ENCODE measurements around the gene CEMIP.

The CEMIP gene

DNA sequence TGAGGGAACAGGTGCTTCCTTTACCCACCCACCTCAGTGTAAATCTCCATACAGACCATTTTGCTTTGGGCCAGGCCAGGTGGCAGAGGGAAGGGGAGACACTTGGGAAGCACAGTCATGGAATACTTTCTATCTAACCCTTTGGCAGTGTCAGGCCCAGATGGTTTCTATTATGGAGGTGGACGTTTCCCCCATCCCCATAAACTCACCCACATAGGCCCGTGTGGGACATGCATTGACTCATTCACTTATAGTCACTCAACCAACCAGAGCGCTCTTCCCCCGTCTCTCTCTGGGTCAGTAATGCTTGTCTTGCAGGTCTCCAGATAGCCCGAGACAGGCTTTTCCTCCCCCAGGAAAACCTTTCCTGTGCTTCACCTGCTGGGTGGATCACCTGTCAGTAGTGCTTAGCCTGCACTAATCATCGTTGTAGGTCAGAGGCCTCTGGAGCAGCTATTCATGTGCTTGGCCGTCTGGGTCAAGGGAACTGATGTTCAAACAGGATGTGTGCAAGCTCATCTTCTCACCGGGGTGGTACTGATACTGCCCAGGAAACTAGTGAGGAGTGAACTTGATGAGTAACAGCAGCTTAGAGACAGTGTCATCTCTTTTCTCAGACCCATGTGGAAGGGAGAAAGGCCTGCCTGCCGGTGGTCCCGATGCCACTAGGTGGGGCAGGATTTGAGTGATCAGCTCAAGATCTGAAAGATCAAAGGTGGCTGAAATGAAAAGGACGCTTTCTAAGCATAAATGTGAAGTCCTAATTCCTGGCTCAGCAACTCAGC, 67.1 kb downstream of the CEMIP start:
- H3K9me3 ChIP-seq (ENCODE audit: control insufficient read depth in 2 of 2, low read length in 2 of 2) = no peaks in the 10 kb centered on the region
- no peaks in the 10 kb centered on the region for H3K27me3 ChIP-seq (ENCODE audit: control insufficient read depth in 1 of 2, insufficient read depth in 2 of 2, low read length in 2 of 2)
- H3K27ac ChIP-seq (ENCODE audit: low read length) = no peak overlapping the region
- no peak overlapping the region for H3K4me3 ChIP-seq (ENCODE audit: low read length in 2 of 2)
- no peak overlapping the region for H3K9ac ChIP-seq (ENCODE audit: low read length in 2 of 2)
- peaks cover 8% of the 10 kb centered on the region for H3K4me1 ChIP-seq (ENCODE audit: control insufficient read depth, insufficient read depth, low read length)
- no peaks in the 10 kb centered on the region for H3K36me3 ChIP-seq (ENCODE audit: control insufficient read depth in 2 of 2, insufficient read depth in 2 of 2, low read length in 2 of 2)

DNA sequence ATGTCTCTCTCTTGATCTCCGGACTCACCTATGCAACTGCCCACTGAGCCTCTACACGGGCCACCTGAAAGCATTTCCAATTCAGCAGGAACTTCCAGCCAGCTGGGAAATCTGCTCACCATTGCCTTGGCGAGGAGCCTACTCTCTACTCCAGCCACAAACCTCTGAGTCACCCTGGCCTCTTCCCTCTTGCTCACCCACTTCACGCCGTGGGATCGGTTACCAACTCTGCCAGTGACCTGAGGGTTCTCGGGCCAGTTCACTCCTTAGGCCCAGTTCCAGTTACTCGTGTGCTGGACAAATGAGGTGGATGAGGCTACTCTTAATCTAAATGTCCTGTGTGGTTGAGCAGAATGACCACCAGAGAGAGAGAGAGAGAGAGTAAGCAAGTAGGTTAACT, 70.1 kb downstream of the CEMIP start:
- Histone ChIP-seq H3K4me3 (ENCODE audit: low read length in 2 of 2) (no peak overlapping the region), H3K4me1 (ENCODE audit: control insufficient read depth, insufficient read depth, low read length) (peaks cover 10% of the 10 kb centered on the region), H3K9me3 (ENCODE audit: control insufficient read depth in 2 of 2, low read length in 2 of 2) (no peaks in the 10 kb centered on the region), H3K9ac (ENCODE audit: low read length in 2 of 2) (no peak overlapping the region), H3K27ac (ENCODE audit: low read length) (no peak overlapping the region), H3K27me3 (ENCODE audit: control insufficient read depth in 1 of 2, insufficient read depth in 2 of 2, low read length in 2 of 2) (no peaks in the 10 kb centered on the region), H3K36me3 (ENCODE audit: control insufficient read depth in 2 of 2, insufficient read depth in 2 of 2, low read length in 2 of 2) (no peaks in the 10 kb centered on the region)

DNA sequence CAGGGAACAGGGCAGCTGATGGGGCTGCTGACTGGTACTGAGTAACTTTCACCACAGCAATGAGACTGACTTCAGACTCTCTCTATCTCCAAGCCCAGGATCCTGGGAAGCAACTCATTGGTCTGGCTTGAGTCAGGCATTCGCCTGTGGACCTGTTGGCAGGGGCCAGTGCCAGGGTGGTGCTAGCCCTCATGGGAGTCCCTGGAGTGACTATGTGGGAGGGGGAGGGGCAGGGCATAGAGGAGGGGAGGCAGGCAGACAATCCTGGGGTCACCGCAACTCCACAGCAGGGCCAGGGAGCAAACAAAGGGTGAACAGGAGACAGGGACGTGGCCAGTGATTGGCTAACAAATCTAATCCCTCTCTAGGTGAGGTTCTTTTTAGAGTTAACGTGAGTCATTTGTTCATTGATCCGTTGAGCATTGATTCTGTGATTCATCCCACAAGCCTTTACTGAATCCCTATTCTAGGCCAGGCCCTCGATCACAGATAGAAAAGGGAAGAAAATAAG, 71.8 kb downstream of the CEMIP start:
- Histone ChIP-seq H3K27me3 (ENCODE audit: control insufficient read depth in 1 of 2, insufficient read depth in 2 of 2, low read length in 2 of 2) (no peaks in the 10 kb centered on the region), H3K36me3 (ENCODE audit: control insufficient read depth in 2 of 2, insufficient read depth in 2 of 2, low read length in 2 of 2) (no peaks in the 10 kb centered on the region), H3K27ac (ENCODE audit: low read length) (no peak overlapping the region), H3K9me3 (ENCODE audit: control insufficient read depth in 2 of 2, low read length in 2 of 2) (no peaks in the 10 kb centered on the region), H3K4me1 (ENCODE audit: control insufficient read depth, insufficient read depth, low read length) (peaks cover 8% of the 10 kb centered on the region), H3K4me3 (ENCODE audit: low read length in 2 of 2) (no peak overlapping the region), H3K9ac (ENCODE audit: low read length in 2 of 2) (no peak overlapping the region)

DNA sequence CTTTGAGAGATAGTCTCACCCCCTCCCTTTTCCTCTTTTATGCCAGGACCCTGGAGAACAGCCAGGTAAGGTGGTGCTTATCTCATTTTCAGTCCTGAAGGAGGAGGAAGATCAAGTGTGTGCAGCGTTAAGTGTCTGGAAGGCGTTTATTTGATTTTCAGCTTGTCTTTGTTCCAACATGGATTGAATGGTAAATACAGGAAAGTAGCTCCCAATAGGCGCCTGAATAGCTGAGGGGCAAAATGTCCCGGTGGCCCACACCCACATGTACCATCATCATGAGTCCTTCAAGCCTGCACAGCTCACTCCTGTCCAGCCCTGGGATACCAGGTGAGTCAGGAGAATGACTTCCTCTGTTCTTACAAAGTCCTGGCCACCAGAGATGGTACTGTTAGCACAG, 73.5 kb downstream of the CEMIP start:
- Histone ChIP-seq H3K36me3 (ENCODE audit: control insufficient read depth in 2 of 2, insufficient read depth in 2 of 2, low read length in 2 of 2) (no peaks in the 10 kb centered on the region), H3K9ac (ENCODE audit: low read length in 2 of 2) (no peak overlapping the region)

DNA sequence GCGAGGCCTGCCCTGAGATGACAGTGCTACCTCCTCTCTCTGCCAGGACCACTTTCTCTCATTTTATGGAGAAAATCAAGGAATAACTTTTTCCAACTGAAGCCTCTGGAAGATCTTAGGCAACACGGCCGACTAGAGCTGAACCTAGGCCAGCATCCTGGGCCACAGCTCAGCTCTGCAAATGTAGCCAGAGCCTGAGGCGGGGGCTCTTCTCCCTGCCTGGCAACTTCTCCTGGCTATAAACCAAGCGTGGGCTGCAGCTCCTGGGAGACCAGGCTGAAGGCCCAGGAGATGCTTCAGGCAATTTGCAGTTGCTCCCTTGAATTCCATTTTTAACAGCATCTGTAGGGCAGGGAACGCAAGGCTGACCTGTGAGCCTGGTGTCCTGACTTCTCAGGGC, 74.9 kb downstream of the CEMIP start:
- Histone ChIP-seq H3K36me3 (ENCODE audit: control insufficient read depth in 2 of 2, insufficient read depth in 2 of 2, low read length in 2 of 2) (no peaks in the 10 kb centered on the region), H3K27ac (ENCODE audit: low read length) (no peak overlapping the region), H3K4me1 (ENCODE audit: control insufficient read depth, insufficient read depth, low read length) (peaks cover 21% of the 10 kb centered on the region), H3K9me3 (ENCODE audit: control insufficient read depth in 2 of 2, low read length in 2 of 2) (no peaks in the 10 kb centered on the region), H3K4me3 (ENCODE audit: low read length in 2 of 2) (peak overlapping the region in 1 of 2 donors; percentile 22), H3K9ac (ENCODE audit: low read length in 2 of 2) (no peak overlapping the region), H3K27me3 (ENCODE audit: control insufficient read depth in 1 of 2, insufficient read depth in 2 of 2, low read length in 2 of 2) (no peaks in the 10 kb centered on the region)

More for the DNA sequence above, 73.5 kb downstream of the CEMIP start:
- Histone ChIP-seq H3K4me3 (ENCODE audit: low read length in 2 of 2) (no peak overlapping the region), H3K9me3 (ENCODE audit: control insufficient read depth in 2 of 2, low read length in 2 of 2) (no peaks in the 10 kb centered on the region), H3K27ac (ENCODE audit: low read length) (no peak overlapping the region), H3K27me3 (ENCODE audit: control insufficient read depth in 1 of 2, insufficient read depth in 2 of 2, low read length in 2 of 2) (no peaks in the 10 kb centered on the region), H3K4me1 (ENCODE audit: control insufficient read depth, insufficient read depth, low read length) (peaks cover 21% of the 10 kb centered on the region)

DNA sequence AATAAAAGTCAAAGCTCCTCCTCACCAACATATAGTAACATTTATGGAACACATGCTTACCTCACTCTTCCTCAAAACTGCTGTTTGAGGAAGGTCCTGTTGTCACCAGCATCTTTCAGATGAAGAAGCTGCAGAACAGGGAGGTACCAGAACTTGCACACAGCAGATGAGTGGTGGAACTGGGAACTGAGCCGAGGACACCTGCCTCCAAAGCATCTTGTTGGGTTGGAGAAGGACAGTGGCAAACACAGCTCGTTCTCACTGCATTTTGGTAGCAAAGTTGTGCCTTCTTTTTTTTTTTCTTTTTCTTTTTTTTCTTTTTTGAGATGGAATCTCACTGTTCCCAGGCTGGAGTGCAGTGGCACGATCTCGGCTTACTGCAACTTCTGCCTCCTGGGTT, 76.0 kb downstream of the CEMIP start:
- Histone ChIP-seq H3K4me3 (ENCODE audit: low read length in 2 of 2) (no peak overlapping the region), H3K4me1 (ENCODE audit: control insufficient read depth, insufficient read depth, low read length) (peaks cover 21% of the 10 kb centered on the region), H3K27ac (ENCODE audit: low read length) (no peak overlapping the region), H3K27me3 (ENCODE audit: control insufficient read depth in 1 of 2, insufficient read depth in 2 of 2, low read length in 2 of 2) (no peaks in the 10 kb centered on the region), H3K9ac (ENCODE audit: low read length in 2 of 2) (no peak overlapping the region), H3K36me3 (ENCODE audit: control insufficient read depth in 2 of 2, insufficient read depth in 2 of 2, low read length in 2 of 2) (no peaks in the 10 kb centered on the region), H3K9me3 (ENCODE audit: control insufficient read depth in 2 of 2, low read length in 2 of 2) (no peaks in the 10 kb centered on the region)

DNA sequence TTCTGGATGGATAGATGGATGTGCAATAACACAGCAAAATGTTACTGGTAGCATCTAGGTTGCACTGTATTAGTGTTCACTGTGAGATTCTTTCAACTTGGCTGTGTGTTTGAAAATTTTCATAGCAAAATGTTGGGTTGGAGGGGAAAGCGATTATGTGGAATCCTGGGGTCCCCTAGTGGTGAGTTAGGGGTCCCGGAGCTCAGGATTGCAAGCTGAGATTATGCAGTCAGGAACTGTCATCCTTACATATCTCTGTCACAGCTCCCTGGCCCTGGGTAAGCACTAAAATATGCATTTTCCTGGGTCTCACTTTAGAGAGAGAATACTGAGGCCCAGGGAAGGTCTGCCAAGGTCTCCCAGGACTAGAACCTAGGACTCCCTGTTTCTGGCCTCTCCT, 77.2 kb downstream of the CEMIP start:
- H3K27ac ChIP-seq (ENCODE audit: low read length) = no peak overlapping the region
- H3K27me3 ChIP-seq (ENCODE audit: control insufficient read depth in 1 of 2, insufficient read depth in 2 of 2, low read length in 2 of 2) = no peaks in the 10 kb centered on the region
- H3K9me3 ChIP-seq (ENCODE audit: control insufficient read depth in 2 of 2, low read length in 2 of 2) = no peaks in the 10 kb centered on the region
- H3K4me1 ChIP-seq (ENCODE audit: control insufficient read depth, insufficient read depth, low read length) = peaks cover 28% of the 10 kb centered on the region
- no peak overlapping the region for H3K4me3 ChIP-seq (ENCODE audit: low read length in 2 of 2)
- no peak overlapping the region for H3K9ac ChIP-seq (ENCODE audit: low read length in 2 of 2)
- no peaks in the 10 kb centered on the region for H3K36me3 ChIP-seq (ENCODE audit: control insufficient read depth in 2 of 2, insufficient read depth in 2 of 2, low read length in 2 of 2)

DNA sequence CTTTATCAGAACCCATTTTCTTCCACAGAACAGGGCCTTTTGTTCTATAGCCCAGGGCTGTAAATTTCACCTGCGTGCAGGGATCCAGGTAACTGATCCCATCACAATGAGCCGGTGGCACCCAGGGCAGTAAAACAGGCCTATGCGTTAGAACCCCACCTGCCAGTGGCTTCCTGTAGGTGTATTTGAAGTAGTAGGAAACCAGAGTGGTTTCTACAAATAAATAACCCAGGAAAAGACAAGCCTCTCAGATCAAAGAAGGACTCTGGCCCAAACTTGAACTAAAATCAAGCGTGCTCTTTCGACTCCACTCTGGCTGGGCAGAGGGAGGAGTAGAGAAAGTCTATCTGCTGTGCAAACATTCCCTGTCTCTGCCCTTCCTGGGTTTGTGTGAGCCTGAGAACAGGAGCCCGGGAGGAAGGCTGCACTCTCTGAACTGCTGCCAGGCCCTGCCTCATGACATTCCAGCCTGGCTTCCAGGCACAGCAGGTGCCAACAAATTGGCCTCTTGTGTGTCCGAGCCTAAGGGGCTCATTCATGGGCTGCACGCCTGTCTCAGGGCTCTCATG, 77.7 kb downstream of the CEMIP start:
- Histone ChIP-seq H3K36me3 (ENCODE audit: control insufficient read depth in 2 of 2, insufficient read depth in 2 of 2, low read length in 2 of 2) (no peaks in the 10 kb centered on the region), H3K4me3 (ENCODE audit: low read length in 2 of 2) (no peak overlapping the region), H3K27ac (ENCODE audit: low read length) (no peak overlapping the region)

DNA sequence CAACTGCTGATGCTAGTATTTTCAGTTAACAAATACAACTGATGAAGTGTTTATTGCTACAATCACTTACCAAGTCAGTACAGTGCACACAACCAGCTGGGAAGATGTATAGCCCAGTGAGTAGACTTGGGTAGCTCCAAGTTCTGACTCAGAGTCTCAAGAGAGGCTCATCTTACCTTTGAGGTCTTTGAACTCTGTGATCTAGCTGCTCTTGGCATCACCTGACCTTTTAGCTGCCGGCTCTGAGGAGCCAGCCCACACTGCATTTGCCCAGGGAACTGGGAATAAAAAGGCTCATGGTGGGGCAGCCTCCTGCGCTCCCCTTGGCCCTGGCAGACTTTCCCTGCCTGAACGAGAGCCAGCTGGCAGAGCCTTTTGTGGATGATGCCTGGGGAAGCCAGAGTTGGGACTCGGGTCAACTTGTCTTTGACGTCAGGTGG, 82.6 kb downstream of the CEMIP start:
- H3K9ac ChIP-seq (ENCODE audit: low read length in 2 of 2) = no peak overlapping the region
- peaks cover 22% of the 10 kb centered on the region for H3K4me1 ChIP-seq (ENCODE audit: control insufficient read depth, insufficient read depth, low read length)
- peak overlapping the region; percentile 46 for H3K27ac ChIP-seq (ENCODE audit: low read length)
- no peaks in the 10 kb centered on the region for H3K9me3 ChIP-seq (ENCODE audit: control insufficient read depth in 2 of 2, low read length in 2 of 2)
- H3K36me3 ChIP-seq (ENCODE audit: control insufficient read depth in 2 of 2, insufficient read depth in 2 of 2, low read length in 2 of 2) = no peaks in the 10 kb centered on the region
- no peaks in the 10 kb centered on the region for H3K27me3 ChIP-seq (ENCODE audit: control insufficient read depth in 1 of 2, insufficient read depth in 2 of 2, low read length in 2 of 2)
- H3K4me3 ChIP-seq (ENCODE audit: low read length in 2 of 2) = no peak overlapping the region

More for the DNA sequence above, 77.7 kb downstream of the CEMIP start:
- Histone ChIP-seq H3K9ac (ENCODE audit: low read length in 2 of 2) (no peak overlapping the region), H3K27me3 (ENCODE audit: control insufficient read depth in 1 of 2, insufficient read depth in 2 of 2, low read length in 2 of 2) (no peaks in the 10 kb centered on the region), H3K4me1 (ENCODE audit: control insufficient read depth, insufficient read depth, low read length) (peaks cover 33% of the 10 kb centered on the region), H3K9me3 (ENCODE audit: control insufficient read depth in 2 of 2, low read length in 2 of 2) (no peaks in the 10 kb centered on the region)

DNA sequence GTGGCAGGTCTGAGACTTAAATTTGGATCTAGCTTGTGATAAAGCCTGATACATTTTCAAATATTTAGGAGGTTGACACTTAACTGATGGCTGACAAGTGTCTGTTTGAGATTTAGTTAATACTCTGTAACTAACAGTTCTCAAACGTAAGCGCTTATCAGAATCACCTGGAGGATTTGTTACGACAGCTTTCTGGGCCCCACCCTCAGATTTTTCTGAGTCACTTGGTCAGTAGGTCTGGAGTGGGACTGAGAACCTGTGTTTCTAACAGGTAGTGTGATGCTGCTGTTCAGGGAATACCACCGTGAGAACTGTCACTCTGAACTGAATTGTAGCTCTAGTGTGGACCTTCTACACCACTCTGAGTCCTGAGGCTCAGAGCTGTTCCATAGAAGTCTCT, 85.5 kb downstream of the CEMIP start:
- Histone ChIP-seq H3K9me3 (ENCODE audit: control insufficient read depth in 2 of 2, low read length in 2 of 2) (no peaks in the 10 kb centered on the region), H3K4me3 (ENCODE audit: low read length in 2 of 2) (no peak overlapping the region), H3K27me3 (ENCODE audit: control insufficient read depth in 1 of 2, insufficient read depth in 2 of 2, low read length in 2 of 2) (no peaks in the 10 kb centered on the region), H3K27ac (ENCODE audit: low read length) (no peak overlapping the region), H3K9ac (ENCODE audit: low read length in 2 of 2) (no peak overlapping the region), H3K4me1 (ENCODE audit: control insufficient read depth, insufficient read depth, low read length) (peaks cover 13% of the 10 kb centered on the region), H3K36me3 (ENCODE audit: control insufficient read depth in 2 of 2, insufficient read depth in 2 of 2, low read length in 2 of 2) (no peaks in the 10 kb centered on the region)

DNA sequence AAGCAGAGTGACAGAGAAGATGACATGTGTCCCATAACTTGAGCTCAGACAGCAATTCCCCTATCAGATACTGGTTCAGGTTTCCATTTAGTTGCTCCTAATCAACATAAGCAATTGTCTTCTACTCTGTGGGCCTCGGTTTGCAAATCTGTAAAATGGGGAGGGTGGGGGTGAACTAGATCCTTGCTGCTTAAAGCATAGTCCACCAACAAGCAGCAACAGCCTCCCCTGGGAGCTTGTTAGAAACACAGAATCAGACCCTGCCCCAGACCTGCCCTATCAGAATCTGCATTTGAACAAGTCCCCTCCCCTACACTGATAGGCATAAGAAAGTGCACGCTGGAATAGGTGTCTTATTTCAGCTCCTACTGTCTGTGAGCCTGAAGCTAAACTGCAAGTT, 87.8 kb downstream of the CEMIP start:
- Histone ChIP-seq H3K4me3 (ENCODE audit: low read length in 2 of 2) (no peak overlapping the region), H3K36me3 (ENCODE audit: control insufficient read depth in 2 of 2, insufficient read depth in 2 of 2, low read length in 2 of 2) (no peaks in the 10 kb centered on the region), H3K9ac (ENCODE audit: low read length in 2 of 2) (no peak overlapping the region), H3K27ac (ENCODE audit: low read length) (no peak overlapping the region), H3K4me1 (ENCODE audit: control insufficient read depth, insufficient read depth, low read length) (peaks cover 9% of the 10 kb centered on the region), H3K9me3 (ENCODE audit: control insufficient read depth in 2 of 2, low read length in 2 of 2) (no peaks in the 10 kb centered on the region), H3K27me3 (ENCODE audit: control insufficient read depth in 1 of 2, insufficient read depth in 2 of 2, low read length in 2 of 2) (no peaks in the 10 kb centered on the region)

Data from stomach smooth muscle (tissue), 2 donors.